H9 (cell line): ENCODE results near the gene DMTF1. TPM values are rescaled to one million over a fixed set of nuclear protein-coding genes. Genes with fewer than 3 reads are reported as not detected.
A peak's percentile ranks its signal among the peaks of the same experiment; 100 is the strongest.

ENCODE experiments used
- DNase-seq: peaks from one replicate; pipeline ENCODE4 v3.0.0-alpha.2; 2017
- H2AFZ ChIP-seq: one replicate; pipeline ENCODE4 v1.6.1; 2013; ENCODE audit warnings: mild to moderate bottlenecking, low read length, control low read depth, moderate library complexity
- H2AK5ac ChIP-seq: 2 replicates; pipeline ENCODE4 v1.6.1; 2013; ENCODE audit warnings: low read length, control low read depth, mixed read lengths; ENCODE audit not compliant: insufficient read length
- H2BK120ac ChIP-seq: one replicate; pipeline ENCODE4 v1.6.1; 2013; ENCODE audit warnings: low read depth, mild to moderate bottlenecking, low read length, control low read depth, inconsistent platforms; ENCODE audit not compliant: poor library complexity, severe bottlenecking
- H2BK12ac ChIP-seq: 2 replicates; pipeline ENCODE4 v1.6.1; 2013; ENCODE audit warnings: low read length, control low read depth, mixed read lengths, low read depth; ENCODE audit not compliant: insufficient read length
- H2BK15ac ChIP-seq: 2 replicates; pipeline ENCODE4 v1.6.1; 2013; ENCODE audit warnings: low read depth, low read length, control low read depth
- H2BK20ac ChIP-seq: one replicate; pipeline ENCODE4 v1.6.1; 2013; ENCODE audit warnings: low read depth, mild to moderate bottlenecking, low read length, control low read depth, inconsistent platforms; ENCODE audit not compliant: poor library complexity, severe bottlenecking
- H2BK5ac ChIP-seq: 2 replicates; pipeline ENCODE4 v1.6.1; 2013; ENCODE audit warnings: low read length, control low read depth, mixed read lengths; ENCODE audit not compliant: insufficient read length
- H3K14ac ChIP-seq: 2 replicates; pipeline ENCODE4 v1.6.1; 2013; ENCODE audit warnings: low read length, control low read depth; ENCODE audit not compliant: insufficient read depth
- H3K18ac ChIP-seq: 2 replicates; pipeline ENCODE4 v1.6.1; 2013; ENCODE audit warnings: low read depth, mild to moderate bottlenecking, mixed read lengths, low read length, control low read depth; ENCODE audit not compliant: insufficient read length
- H3K23ac ChIP-seq: 2 replicates; pipeline ENCODE4 v1.6.1; 2013; ENCODE audit warnings: low read length, control low read depth, mixed read lengths, low read depth; ENCODE audit not compliant: insufficient read length
- H3K23me2 ChIP-seq: 2 replicates; pipeline ENCODE4 v1.6.1; 2013; ENCODE audit warnings: low read depth, mild to moderate bottlenecking, mixed read lengths, low read length, control low read depth; ENCODE audit not compliant: insufficient read length, poor library complexity, severe bottlenecking
- H3K27ac ChIP-seq: 2 replicates; pipeline ENCODE4 v1.5.1; 2013; ENCODE audit warnings: low read length, control low read depth, mixed read lengths, low read depth; ENCODE audit not compliant: insufficient read length
- H3K27me3 ChIP-seq: 2 replicates; pipeline ENCODE4 v1.6.1; 2013; ENCODE audit warnings: low read length, control low read depth, inconsistent platforms; ENCODE audit not compliant: insufficient read depth
- H3K4ac ChIP-seq: 2 replicates; pipeline ENCODE4 v1.6.1; 2013; ENCODE audit warnings: low read depth, mild to moderate bottlenecking, control low read depth, inconsistent platforms, low read length, moderate library complexity
- H3K4me1 ChIP-seq: 2 replicates; pipeline ENCODE4 v1.6.1; 2013; ENCODE audit warnings: low read length, control low read depth, inconsistent platforms; ENCODE audit not compliant: insufficient read depth
- H3K4me2 ChIP-seq: 2 replicates; pipeline ENCODE4 v1.6.1; 2013; ENCODE audit warnings: low read length, control low read depth, mixed read lengths; ENCODE audit not compliant: insufficient read length, insufficient read depth
- H3K56ac ChIP-seq: 2 replicates; pipeline ENCODE4 v1.6.1; 2013; ENCODE audit warnings: low read depth, mild to moderate bottlenecking, mixed read lengths, low read length, control low read depth; ENCODE audit not compliant: insufficient read length
- H3K79me1 ChIP-seq: 2 replicates; pipeline ENCODE4 v1.6.1; 2013; ENCODE audit warnings: low read depth, mild to moderate bottlenecking, moderate library complexity, low read length, control low read depth, inconsistent platforms; ENCODE audit not compliant: insufficient read depth, poor library complexity, severe bottlenecking
- H3K79me2 ChIP-seq: 2 replicates; pipeline ENCODE4 v1.6.1; 2013; ENCODE audit warnings: low read length, control low read depth, inconsistent platforms; ENCODE audit not compliant: insufficient read depth
- H3K9ac ChIP-seq: 2 replicates; pipeline ENCODE4 v1.6.1; 2013; ENCODE audit warnings: low read length, control low read depth, mixed read lengths; ENCODE audit not compliant: insufficient read length; ENCODE audit errors: extremely low read depth
- H3K9me3 ChIP-seq: one replicate; pipeline ENCODE4 v1.6.1; 2013; ENCODE audit warnings: low read depth, low read length, inconsistent platforms; ENCODE audit not compliant: control insufficient read depth
- H3T11ph ChIP-seq: one replicate; pipeline ENCODE4 v1.6.1; 2013; ENCODE audit warnings: mild to moderate bottlenecking, low read length, control low read depth, inconsistent platforms
- H4K20me1 ChIP-seq: one replicate; pipeline ENCODE4 v1.6.1; 2013; ENCODE audit not compliant: control insufficient read depth, insufficient read length, insufficient read depth
- H4K5ac ChIP-seq: 2 replicates; pipeline ENCODE4 v1.6.1; 2013; ENCODE audit warnings: low read depth, mild to moderate bottlenecking, mixed read lengths, low read length, control low read depth; ENCODE audit not compliant: insufficient read length
- H4K8ac ChIP-seq: replicated peaks from 2 replicates; pipeline ENCODE4 v1.6.1; 2013; ENCODE audit warnings: low read length, control low read depth, mixed read lengths, low read depth; ENCODE audit not compliant: insufficient read length
- H4K91ac ChIP-seq: 2 replicates; pipeline ENCODE4 v1.6.1; 2013; ENCODE audit warnings: low read depth, mild to moderate bottlenecking, moderate library complexity, mixed read lengths, low read length, control low read depth; ENCODE audit not compliant: insufficient read length
- H3K27ac Mint-ChIP-seq, 3 experiments: 2 replicates in 2 of 3; 3 replicates in 1 of 3; pipeline ENCODE4 v1.8.0; 2020 to 2021; ENCODE audit warnings: mixed read lengths in 3 of 3, mild to moderate bottlenecking in 1 of 3, moderate library complexity in 1 of 3
- H3K27me3 Mint-ChIP-seq: 2 replicates; pipeline ENCODE4 v1.8.0; 2021; ENCODE audit warnings: low read depth, mild to moderate bottlenecking, moderate library complexity, mixed read lengths
- H3K36me3 Mint-ChIP-seq, 3 experiments: 2 replicates in 2 of 3; 3 replicates in 1 of 3; pipeline ENCODE4 v1.8.0; 2020 to 2021; ENCODE audit warnings: low read depth in 3 of 3, mixed read lengths in 3 of 3; ENCODE audit not compliant: insufficient read depth in 1 of 3
- H3K4me1 Mint-ChIP-seq, 2 experiments: 2 replicates each; pipeline ENCODE4 v1.8.0; 2020; ENCODE audit warnings: mixed read lengths in 2 of 2
- H3K4me3 Mint-ChIP-seq, 2 experiments: 2 replicates in 1 of 2; 3 replicates in 1 of 2; pipeline ENCODE4 v1.8.0; 2020 to 2021; ENCODE audit warnings: mild to moderate bottlenecking in 2 of 2, mixed read lengths in 2 of 2, moderate library complexity in 1 of 2
- H3K9me3 Mint-ChIP-seq, 2 experiments: 2 replicates in 1 of 2; 3 replicates in 1 of 2; pipeline ENCODE4 v1.8.0; 2020; ENCODE audit warnings: mild to moderate bottlenecking in 2 of 2, mixed read lengths in 2 of 2, moderate library complexity in 1 of 2
- WGBS: extraction: QIAGEN DNeasy Blood & Tissue Kit; methylation state at CpG from one replicate; pipeline ENCODE4 v1.1.7; 2013; ENCODE audit warnings: missing lambda C conversion rate, low lambda C conversion rate, mixed read lengths; ENCODE audit not compliant: insufficient read length; ENCODE audit errors: extremely low coverage; 5-methylcytosine and 5-hydroxymethylcytosine counted together
- total RNA-seq: library from RNA; stranded (reverse); gene quantifications from 2 replicates; pipeline ENCODE4 v1.2.1, GENCODE V29; 2021
- TF ChIP-seq, protein P1 (sequence below): fragments of 200-600 bp; sonication (generic); conservative IDR thresholded peaks from 3 replicates; pipeline ENCODE4 v1.8.0; 2021; ENCODE audit warnings: antibody characterized with exemption, mild to moderate bottlenecking

Gene DMTF1
- total RNA-seq, 1 experiment from 2014 or later, result 111 TPM

DNA sequence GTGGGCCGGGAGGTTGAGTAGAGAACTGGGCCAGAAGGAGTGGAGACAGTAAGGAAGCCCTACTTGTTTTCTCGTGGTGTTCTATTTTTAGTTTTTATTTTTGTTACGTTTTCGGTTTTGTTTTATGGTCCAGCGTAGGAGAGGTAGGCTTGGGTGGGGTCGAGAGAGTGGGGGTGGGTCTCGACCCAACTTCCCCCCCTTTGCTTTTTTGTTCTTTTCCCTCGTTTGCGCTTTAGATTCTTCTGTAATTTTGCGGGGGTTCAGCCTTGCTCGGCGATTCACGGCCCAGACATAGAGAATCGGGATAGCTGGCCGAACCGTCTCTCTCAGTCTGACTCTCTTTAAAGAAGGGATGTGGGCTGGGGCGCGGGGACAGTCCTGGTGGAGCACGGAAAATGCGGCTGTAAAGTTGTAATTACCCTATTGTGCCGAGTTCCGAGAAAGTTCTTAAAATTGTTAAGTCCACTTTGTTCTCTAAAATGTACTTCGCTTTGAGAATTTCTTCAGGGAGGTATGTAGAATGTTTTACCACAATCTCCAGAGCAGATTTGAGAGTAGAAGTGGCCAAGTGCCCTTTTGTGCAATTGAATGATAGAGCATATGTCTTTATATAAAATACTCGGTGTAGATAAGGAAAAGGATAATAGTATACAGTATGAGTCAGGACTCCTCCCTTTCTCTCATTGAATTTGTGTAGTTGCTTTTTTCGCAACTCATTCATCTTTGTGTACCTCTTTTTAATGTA, 816 bp downstream of the DMTF1 start:
- peak overlapping the region; percentile 97 for H3K56ac ChIP-seq
- WGBS, result no CpG with 5 or more reads among the region's 25 CpGs

More for the DNA sequence above, 816 bp downstream of the DMTF1 start:
- Histone ChIP-seq H4K91ac (peak overlapping the region; percentile 98), H3K23ac (no peak overlapping the region), H3K14ac (peak overlapping the region; percentile 100; the same call in 1 of the 2 replicates), H3K79me2 (peaks cover 33% of the 10 kb centered on the region; the same call in 1 of the 2 replicates), H2BK12ac (no peak overlapping the region), H3K9me3 (no peaks in the 10 kb centered on the region), H2BK120ac (peak overlapping the region; percentile 94), H4K8ac (no peak overlapping the region), H2BK5ac (peak overlapping the region; percentile 97), H3K27ac (peak overlapping the region; percentile 95), H3K18ac (peak overlapping the region; percentile 100), H3K27me3 (no peaks in the 10 kb centered on the region), H3K4me1 (no peaks in the 10 kb centered on the region), H4K20me1 (no peaks in the 10 kb centered on the region), H2AK5ac (no peak overlapping the region), H3K4ac (peak overlapping the region; percentile 98), H3K23me2 (peaks cover 3% of the 10 kb centered on the region), H2AFZ (no peak overlapping the region), H2BK20ac (no peak overlapping the region), H3K9ac (peak overlapping the region; percentile 99), H3K79me1 (no peaks in the 10 kb centered on the region), H4K5ac (peak overlapping the region; percentile 99), H2BK15ac (no peak overlapping the region), H3K4me2 (peak overlapping the region; percentile 56), H3T11ph (no peak overlapping the region)
- peaks cover 0 to 4% of the 10 kb centered on the region in 2 experiments; a peak in 1 of 5 replicates for H3K9me3 Mint-ChIP-seq
- peak overlapping the region; percentile 98 to 100 (median 99) for H3K27ac Mint-ChIP-seq
- H3K4me1 Mint-ChIP-seq, result peaks cover 25 to 31% of the 10 kb centered on the region in 2 experiments
- peaks cover 3 to 20% (median 19%) of the 10 kb centered on the region in 3 experiments; a peak in 6 of 7 replicates for H3K36me3 Mint-ChIP-seq
- DNase-seq, result no peak
- TF ChIP-seq, protein P1, sequence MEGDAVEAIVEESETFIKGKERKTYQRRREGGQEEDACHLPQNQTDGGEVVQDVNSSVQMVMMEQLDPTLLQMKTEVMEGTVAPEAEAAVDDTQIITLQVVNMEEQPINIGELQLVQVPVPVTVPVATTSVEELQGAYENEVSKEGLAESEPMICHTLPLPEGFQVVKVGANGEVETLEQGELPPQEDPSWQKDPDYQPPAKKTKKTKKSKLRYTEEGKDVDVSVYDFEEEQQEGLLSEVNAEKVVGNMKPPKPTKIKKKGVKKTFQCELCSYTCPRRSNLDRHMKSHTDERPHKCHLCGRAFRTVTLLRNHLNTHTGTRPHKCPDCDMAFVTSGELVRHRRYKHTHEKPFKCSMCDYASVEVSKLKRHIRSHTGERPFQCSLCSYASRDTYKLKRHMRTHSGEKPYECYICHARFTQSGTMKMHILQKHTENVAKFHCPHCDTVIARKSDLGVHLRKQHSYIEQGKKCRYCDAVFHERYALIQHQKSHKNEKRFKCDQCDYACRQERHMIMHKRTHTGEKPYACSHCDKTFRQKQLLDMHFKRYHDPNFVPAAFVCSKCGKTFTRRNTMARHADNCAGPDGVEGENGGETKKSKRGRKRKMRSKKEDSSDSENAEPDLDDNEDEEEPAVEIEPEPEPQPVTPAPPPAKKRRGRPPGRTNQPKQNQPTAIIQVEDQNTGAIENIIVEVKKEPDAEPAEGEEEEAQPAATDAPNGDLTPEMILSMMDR, result no peak
- no peaks in the 10 kb centered on the region for H3K27me3 Mint-ChIP-seq
- H3K4me3 Mint-ChIP-seq, result peak overlapping the region; percentile 97 to 98
